GM23248 (cell line): ENCODE measurements around the gene ABHD1.

Experiments used
- EZH2 ChIP-seq: fragments of 200-600 bp; sonication (generic); IDR thresholded peaks from 2 replicates; pipeline ENCODE4 v1.6.1; 2018; ENCODE audit warnings: antibody characterized with exemption, mild to moderate bottlenecking; ENCODE audit not compliant: insufficient read depth, poor library complexity, severe bottlenecking
- EZH2phosphoT487 ChIP-seq: fragments of 200-600 bp; sonication (generic); IDR thresholded peaks from 2 replicates; pipeline ENCODE4 v1.6.1; 2018; ENCODE audit warnings: antibody characterized with exemption, moderate library complexity, mild to moderate bottlenecking, low read depth; ENCODE audit not compliant: insufficient read depth

DNA sequence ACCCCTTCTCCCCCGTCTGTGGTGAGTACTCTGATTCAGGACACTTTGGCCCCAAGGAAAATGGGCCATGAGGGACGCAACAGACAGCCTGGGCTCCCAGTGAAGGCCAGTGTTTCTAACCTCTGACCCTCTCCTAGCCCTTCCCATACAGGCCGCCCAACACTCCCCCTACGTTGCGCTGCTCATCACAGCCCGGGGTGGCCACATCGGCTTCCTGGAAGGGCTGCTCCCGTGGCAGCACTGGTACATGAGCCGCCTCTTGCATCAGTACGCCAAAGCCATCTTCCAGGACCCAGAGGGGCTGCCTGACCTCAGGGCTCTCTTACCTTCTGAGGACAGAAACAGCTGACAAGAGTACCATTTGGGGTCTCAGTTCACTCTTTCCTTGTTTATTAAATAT lies 6.8 kb downstream of the ABHD1 start:
- no peak for TF ChIP-seq EZH2
- no peak for TF ChIP-seq EZH2phosphoT487
